Bronchial epithelial cell (primary cell): ENCODE data around the gene MAP3K21. TPM values are rescaled to one million over a fixed set of nuclear protein-coding genes. Genes with fewer than 3 reads are reported as not detected.

Experiments
- DNase-seq: peaks from one replicate; pipeline ENCODE4 v3.0.0-alpha.2; 2010; ENCODE audit warnings: low read depth
- FAIRE-seq: peaks from 2 replicates; lab custom pipeline; 2011; peaks lifted over from hg19 to GRCh38; lab: Jason Lieb, UNC
- H3K27me3 ChIP-seq: 2 replicates; pipeline ENCODE4 v1.5.1; 2011; ENCODE audit warnings: low read length; ENCODE audit not compliant: control insufficient read depth, insufficient read depth
- H3K36me3 ChIP-seq: 2 replicates; pipeline ENCODE4 v1.5.1; 2011; ENCODE audit warnings: low read length; ENCODE audit not compliant: control insufficient read depth, insufficient read depth
- H3K4me3 ChIP-seq: 2 replicates; pipeline ENCODE4 v1.5.1; 2011; ENCODE audit warnings: mild to moderate bottlenecking, low read depth, low read length, control low read depth
- CTCF ChIP-seq: IDR thresholded peaks from 2 replicates; pipeline ENCODE4 v1.5.1; 2011; ENCODE audit warnings: mild to moderate bottlenecking, moderate library complexity, low read length, control low read depth, inconsistent platforms; ENCODE audit not compliant: insufficient read depth, severe bottlenecking
- total RNA-seq: library from RNA; depleted of rRNA; stranded (reverse); fragments of >200 nt; gene quantifications from 2 replicates; pipeline ENCODE4 v1.2.1, GENCODE V29; 2014

The MAP3K21 gene
- total RNA-seq, 1 donor from 2014 or later: 6.6 TPM

- H3K4me3 ChIP-seq: no peak overlapping the region
- H3K36me3 ChIP-seq: peaks cover 3% of the 10 kb centered on the region
- no peaks in the 10 kb centered on the region for H3K27me3 ChIP-seq
- FAIRE-seq: no peak
- no peak for DNase-seq
- no peak for TF ChIP-seq CTCF
These were observed 34.4 kb downstream of the MAP3K21 start for GRCh38 chr1:233361876-233362275.

- DNase-seq (no peak), FAIRE-seq (no peak)
- Histone ChIP-seq H3K36me3 (peaks cover 3% of the 10 kb centered on the region), H3K4me3 (no peak overlapping the region), H3K27me3 (no peaks in the 10 kb centered on the region)
- no peak for TF ChIP-seq CTCF
These were observed 35.2 kb downstream of the MAP3K21 start for GRCh38 chr1:233362743-233363142.

GRCh38 chr1:233364026-233364425 lies 36.5 kb downstream of the MAP3K21 start:
- H3K4me3 ChIP-seq: no peak overlapping the region
- DNase-seq: no peak
- H3K27me3 ChIP-seq: no peaks in the 10 kb centered on the region
- H3K36me3 ChIP-seq: peaks cover 3% of the 10 kb centered on the region
- no peak for FAIRE-seq
- no peak for TF ChIP-seq CTCF

GRCh38 chr1:233364695-233365539 lies 37.4 kb downstream of the MAP3K21 start:
- no peak for FAIRE-seq

GRCh38 chr1:233366575-233366974 lies 39.1 kb downstream of the MAP3K21 start:
- no peak for FAIRE-seq
- Histone ChIP-seq H3K36me3 (peaks cover 3% of the 10 kb centered on the region), H3K4me3 (no peak overlapping the region), H3K27me3 (no peaks in the 10 kb centered on the region)
- TF ChIP-seq CTCF: no peak
- DNase-seq: no peak

More at GRCh38 chr1:233364695-233365539, 37.4 kb downstream of the MAP3K21 start:
- Histone ChIP-seq H3K27me3 (no peaks in the 10 kb centered on the region), H3K4me3 (no peak overlapping the region), H3K36me3 (peaks cover 3% of the 10 kb centered on the region)
- DNase-seq: peak; percentile 21
- peak; percentile 38 for TF ChIP-seq CTCF
